Frontal cortex (tissue), 1 donor: ENCODE data around the gene NUP98. TPM values are rescaled to one million over a fixed set of nuclear protein-coding genes. Genes with fewer than 3 reads are reported as not detected.

Source experiments
- small RNA-seq: library from RNA; depleted of rRNA; stranded (forward); fragments of <200 nt; gene quantifications from one replicate; pipeline ENCODE3, GENCODE V24; 2014
- total RNA-seq: library from RNA; depleted of rRNA; stranded (reverse); fragments of >200 nt; gene quantifications from one replicate; pipeline ENCODE4 v1.2.3, GENCODE V29; 2014

The NUP98 gene
- total RNA-seq, 1 donor from 2014 or later: 73.4 TPM

Small RNA genes lying within 50 kb of the gene (small RNA-seq; reads per million reads assigned to genes)
- gene RF00019 (not detected), gene RNU6-1143P (not detected), gene RNU7-50P (not detected)

Other genes with a start within 250 kb of the NUP98 start
- not detected for gene ART5, start 155.6 kb downstream of the NUP98 start, total RNA-seq
- not detected for gene ART1, start 152.4 kb downstream of the NUP98 start, total RNA-seq
- gene CHRNA10, start 126.2 kb downstream of the NUP98 start, total RNA-seq: 0.41 TPM
- gene PGAP2, start 11.0 kb upstream of the NUP98 start, total RNA-seq: 6.9 TPM
- gene RHOG, start 43.4 kb upstream of the NUP98 start, total RNA-seq: 1.2 TPM
- 16.3 TPM for gene STIM1, start 58.1 kb upstream of the NUP98 start, total RNA-seq